Mucosa of rectum (tissue), 2 donors: Measurements from ENCODE around the gene CAPN11.

Experiments
- H3K27ac ChIP-seq, 2 donors: one replicate each; pipeline ENCODE4 v1.7.0; 2013; ENCODE audit warnings: inconsistent platforms in 2 of 2, low read depth in 2 of 2, low read length in 2 of 2
- H3K27me3 ChIP-seq, 2 donors: one replicate each; pipeline ENCODE4 v1.7.0; 2013; ENCODE audit warnings: low read length in 2 of 2; ENCODE audit not compliant: control insufficient read depth in 2 of 2, insufficient read depth in 2 of 2
- H3K36me3 ChIP-seq, 2 donors: one replicate each; pipeline ENCODE4 v1.7.0; 2013; ENCODE audit warnings: low read length in 2 of 2; ENCODE audit not compliant: control insufficient read depth in 2 of 2, insufficient read depth in 2 of 2
- H3K4me1 ChIP-seq, 2 donors: one replicate each; pipeline ENCODE4 v1.7.0; 2013; ENCODE audit warnings: low read length in 2 of 2, mild to moderate bottlenecking in 1 of 2; ENCODE audit not compliant: control insufficient read depth in 2 of 2, insufficient read depth in 2 of 2
- H3K4me3 ChIP-seq, 2 donors: one replicate each; pipeline ENCODE4 v1.7.0; 2013; ENCODE audit warnings: low read length in 2 of 2
- H3K9ac ChIP-seq, 2 donors: one replicate each; pipeline ENCODE4 v1.7.0; 2013; ENCODE audit warnings: low read length in 2 of 2, low read depth in 1 of 2, mild to moderate bottlenecking in 1 of 2
- H3K9me3 ChIP-seq, 2 donors: one replicate each; pipeline ENCODE4 v1.7.0; 2013; ENCODE audit warnings: low read length in 2 of 2; ENCODE audit not compliant: control insufficient read depth in 2 of 2
- donor health status: healthy.
- donor health status: Normal muscosa, but diverticular disease.

CAPN11 gene

DNA sequence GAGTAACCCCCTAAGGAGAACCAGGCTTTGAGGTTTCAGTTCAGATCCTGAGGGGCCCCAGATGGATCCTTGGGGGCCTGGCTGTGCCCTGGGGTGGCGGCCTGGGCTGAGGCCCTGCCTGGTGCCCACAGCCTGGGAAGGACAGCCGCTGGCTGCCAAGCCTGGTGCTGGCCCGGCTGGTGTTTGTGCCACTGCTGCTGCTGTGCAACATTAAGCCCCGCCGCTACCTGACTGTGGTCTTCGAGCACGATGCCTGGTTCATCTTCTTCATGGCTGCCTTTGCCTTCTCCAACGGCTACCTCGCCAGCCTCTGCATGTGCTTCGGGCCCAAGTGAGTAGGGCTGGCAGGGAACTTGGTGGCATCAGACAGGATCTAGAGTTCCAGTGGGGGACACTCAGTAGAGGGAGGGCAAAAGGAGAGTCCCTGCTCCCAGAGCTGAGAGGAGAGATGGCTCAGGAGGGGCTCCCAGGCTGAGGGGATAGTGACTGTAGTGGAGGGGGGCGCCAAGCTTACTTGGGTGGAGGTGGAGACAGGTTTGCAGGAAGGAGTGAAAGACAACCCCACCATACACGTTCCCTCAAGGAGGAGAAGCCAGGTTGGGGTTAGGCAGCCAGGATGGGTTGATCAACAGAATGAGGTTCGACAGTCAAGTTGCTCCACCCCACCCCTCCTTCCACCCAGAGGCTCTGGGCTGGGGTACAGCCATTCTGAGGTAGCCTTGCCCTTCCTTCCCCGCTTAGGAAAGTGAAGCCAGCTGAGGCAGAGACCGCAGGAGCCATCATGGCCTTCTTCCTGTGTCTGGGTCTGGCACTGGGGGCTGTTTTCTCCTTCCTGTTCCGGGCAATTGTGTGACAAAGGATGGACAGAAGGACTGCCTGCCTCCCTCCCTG lies 74.3 kb downstream of the CAPN11 start:
- Histone ChIP-seq H3K36me3 (peaks cover 0 to 3% of the 10 kb centered on the region in 2 donors), H3K9ac (no peak overlapping the region), H3K4me3 (no peak overlapping the region), H3K9me3 (no peaks in the 10 kb centered on the region), H3K4me1 (peaks cover 19 to 21% of the 10 kb centered on the region in 2 donors), H3K27ac (peak overlapping the region in 1 of 2 donors; percentile 38), H3K27me3 (no peaks in the 10 kb centered on the region)

- H3K36me3 ChIP-seq, result peaks cover 0 to 3% of the 10 kb centered on the region in 2 donors
- H3K27ac ChIP-seq, result peak overlapping the region in 1 of 2 donors; percentile 38
- H3K4me1 ChIP-seq, result peaks cover 19 to 24% of the 10 kb centered on the region in 2 donors
- H3K9ac ChIP-seq, result no peak overlapping the region
- no peaks in the 10 kb centered on the region for H3K27me3 ChIP-seq
- no peaks in the 10 kb centered on the region for H3K9me3 ChIP-seq
- H3K4me3 ChIP-seq, result no peak overlapping the region
Measured at GRCh38 chr6:44233567-44234100, 75.0 kb downstream of the CAPN11 start.
